ENCODE results near the gene ETS1. TPM values are rescaled to one million over a fixed set of nuclear protein-coding genes. Genes with fewer than 3 reads are reported as not detected.
A peak's percentile ranks its signal among the peaks of the same experiment; 100 is the strongest.

Gene ETS1
- total RNA-seq, 1 donor from 2014 or later: 112 TPM

DNA sequence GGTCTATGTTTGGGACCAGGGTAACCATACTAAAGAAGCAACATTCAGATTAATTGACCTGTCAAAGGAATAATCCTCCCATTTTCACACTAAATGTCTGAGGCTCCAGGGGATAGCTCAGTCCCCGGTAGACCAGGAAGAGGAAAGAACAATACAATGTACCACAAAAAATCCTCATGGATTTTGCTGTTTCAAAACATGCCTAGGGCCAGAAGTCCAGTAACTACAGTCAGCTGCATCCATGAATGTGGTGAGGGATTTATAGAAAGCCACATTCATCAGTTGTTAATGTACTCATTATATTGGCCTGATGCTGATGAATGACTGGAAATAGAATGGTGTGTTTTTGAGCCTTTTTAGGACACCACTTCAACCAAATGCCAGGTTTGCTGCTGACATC is 6.9 kb upstream of the ETS1 start:
- DNase-seq (ENCODE audit: low spot score): no peak

DNA sequence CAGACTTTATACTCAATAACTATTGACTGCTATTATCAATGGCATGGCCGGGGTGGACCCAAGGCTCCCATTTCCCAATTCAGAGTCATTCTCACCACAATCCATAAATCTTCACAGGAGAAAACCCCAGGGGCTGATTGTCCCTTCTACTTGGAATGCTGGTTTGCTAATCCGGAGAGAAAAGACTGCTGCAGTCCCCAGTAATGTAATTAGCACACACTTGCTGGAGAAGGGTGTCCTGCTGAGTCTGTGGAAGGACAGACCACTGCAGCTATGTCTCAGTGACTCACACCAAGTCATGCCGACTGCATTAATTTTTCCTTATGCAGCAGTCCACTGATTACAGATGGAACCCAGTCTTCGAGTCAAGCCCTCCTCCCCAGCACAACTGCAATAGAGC is 5.9 kb upstream of the ETS1 start:
- DNase-seq (ENCODE audit: low spot score): no peak

DNA sequence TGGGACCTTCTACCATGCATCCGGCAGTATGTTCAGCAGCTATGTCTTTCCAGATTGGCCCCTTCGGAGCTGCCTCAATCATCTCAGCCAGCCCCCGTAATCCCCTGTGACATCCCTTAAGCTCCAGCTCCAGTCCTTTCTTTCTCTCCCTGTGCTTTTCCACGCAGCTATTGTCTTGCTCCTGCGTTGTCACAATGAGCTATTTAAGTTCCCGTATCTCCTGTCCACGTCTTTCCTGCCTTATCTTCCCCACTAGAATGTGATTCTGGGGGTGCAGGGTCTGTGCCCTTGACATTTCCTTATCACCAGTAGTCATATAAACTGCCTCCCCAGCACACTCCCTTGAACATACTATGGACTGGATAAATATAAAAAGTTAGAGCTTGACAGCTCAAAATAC is 5.1 kb upstream of the ETS1 start:
- no peak for DNase-seq (ENCODE audit: low spot score)

GRCh38 chr11:128590587-128590986 is 3.2 kb upstream of the ETS1 start:
- no peak for DNase-seq (ENCODE audit: low spot score)

DNA sequence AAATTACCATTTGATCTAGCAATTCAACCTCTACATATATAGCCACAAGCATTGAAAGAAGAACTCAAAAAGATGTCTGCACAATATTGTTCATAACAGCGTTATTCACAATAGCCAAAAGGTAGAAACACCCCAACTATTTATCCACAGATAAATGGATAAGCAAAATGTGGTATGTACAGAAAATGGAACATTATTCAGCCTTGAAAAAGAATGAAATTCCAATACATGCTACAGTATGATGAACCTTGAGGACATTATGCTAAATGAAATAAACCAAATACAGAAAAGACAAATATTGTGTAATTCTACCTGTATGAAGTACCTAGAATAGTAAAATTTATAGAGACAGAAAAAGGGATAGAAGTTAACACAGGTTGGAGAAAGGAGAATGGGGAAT is 2.6 kb upstream of the ETS1 start:
- DNase-seq (ENCODE audit: low spot score): no peak

- DNase-seq (ENCODE audit: low spot score): no peak
Observed at GRCh38 chr11:128588093-128588492, 735 bp upstream of the ETS1 start.

GRCh38 chr11:128586689-128587088 is 669 bp downstream of the ETS1 start:
- DNase-seq (ENCODE audit: low spot score): no peak

DNA sequence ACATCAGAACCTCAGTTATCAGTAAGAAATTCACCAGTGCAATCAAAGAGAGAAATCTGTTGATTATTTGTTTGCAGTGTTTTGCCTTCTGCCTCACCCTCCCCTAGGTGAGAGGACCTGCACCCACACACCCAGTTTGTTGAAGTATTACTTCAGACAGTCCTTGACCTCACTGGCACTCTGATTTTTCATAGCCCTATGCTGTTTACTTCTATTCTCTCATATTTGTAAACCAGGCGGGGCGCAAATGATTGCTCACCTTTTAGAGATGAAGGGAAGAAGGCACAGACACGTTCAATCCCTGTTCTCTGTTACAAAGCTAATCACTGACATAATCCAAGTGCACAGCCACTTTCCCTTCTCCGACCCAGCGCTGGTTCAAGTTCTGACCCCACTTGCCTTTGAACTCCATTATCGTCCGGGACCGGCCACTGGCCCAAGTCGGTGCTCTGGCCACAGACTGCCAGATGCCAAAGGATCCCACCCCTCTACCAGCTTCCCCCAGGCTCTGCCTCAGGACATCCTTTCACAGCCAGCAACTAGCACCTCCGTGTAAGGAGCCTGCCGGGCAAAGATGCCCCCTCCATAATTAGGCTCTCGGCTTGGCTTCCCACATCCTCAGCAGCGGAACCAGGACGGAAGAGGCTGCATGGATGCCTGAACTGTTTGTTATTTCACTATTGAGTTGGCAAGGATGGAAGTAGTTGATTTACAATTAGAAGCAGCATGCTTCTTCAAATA is 1.7 kb downstream of the ETS1 start:
- no peak for DNase-seq (ENCODE audit: low spot score)

GRCh38 chr11:128584253-128584652 is 3.1 kb downstream of the ETS1 start:
- DNase-seq (ENCODE audit: low spot score): no peak

DNA sequence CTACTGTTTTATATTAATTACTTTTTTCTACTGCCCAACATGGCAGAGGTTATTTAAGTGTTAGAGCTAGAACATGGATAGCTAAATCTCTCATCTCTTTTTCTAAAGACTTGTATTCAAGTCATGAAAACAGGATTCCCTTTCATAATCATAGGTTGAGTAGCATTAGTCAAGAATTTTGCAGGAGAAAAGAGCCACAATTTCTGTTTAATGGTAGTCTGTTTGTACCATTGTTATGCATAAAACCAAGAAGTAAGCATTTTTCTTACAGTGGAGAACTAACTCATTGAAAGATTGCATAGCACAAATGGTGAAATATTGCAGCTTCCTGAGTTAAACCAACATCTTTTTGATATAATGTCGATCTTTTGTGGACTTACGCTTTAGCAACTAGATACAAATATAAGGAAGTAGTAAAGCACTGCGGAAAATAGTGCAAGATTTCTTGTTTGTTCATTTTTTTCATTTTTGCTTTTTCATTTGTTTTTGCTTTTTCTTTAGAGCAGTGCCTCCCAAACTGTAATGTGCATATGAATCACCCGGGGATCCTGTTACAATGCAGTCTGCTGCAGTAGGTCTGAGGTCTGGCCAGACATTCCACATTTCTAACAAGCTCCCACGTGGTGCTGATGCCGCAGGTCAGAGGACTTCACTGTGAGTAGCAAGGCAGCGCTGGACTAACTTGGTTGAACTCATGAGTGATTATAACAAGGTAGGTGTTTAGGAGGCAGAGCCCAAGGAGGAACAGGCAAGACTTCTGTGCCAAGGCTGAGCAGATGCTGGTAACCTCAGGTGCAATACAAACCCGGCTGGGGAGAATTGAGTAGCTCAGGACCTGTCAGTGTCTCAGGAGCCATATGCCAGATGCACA is 4.6 kb downstream of the ETS1 start:
- peak; percentile 65 for DNase-seq (ENCODE audit: low spot score)

DNA sequence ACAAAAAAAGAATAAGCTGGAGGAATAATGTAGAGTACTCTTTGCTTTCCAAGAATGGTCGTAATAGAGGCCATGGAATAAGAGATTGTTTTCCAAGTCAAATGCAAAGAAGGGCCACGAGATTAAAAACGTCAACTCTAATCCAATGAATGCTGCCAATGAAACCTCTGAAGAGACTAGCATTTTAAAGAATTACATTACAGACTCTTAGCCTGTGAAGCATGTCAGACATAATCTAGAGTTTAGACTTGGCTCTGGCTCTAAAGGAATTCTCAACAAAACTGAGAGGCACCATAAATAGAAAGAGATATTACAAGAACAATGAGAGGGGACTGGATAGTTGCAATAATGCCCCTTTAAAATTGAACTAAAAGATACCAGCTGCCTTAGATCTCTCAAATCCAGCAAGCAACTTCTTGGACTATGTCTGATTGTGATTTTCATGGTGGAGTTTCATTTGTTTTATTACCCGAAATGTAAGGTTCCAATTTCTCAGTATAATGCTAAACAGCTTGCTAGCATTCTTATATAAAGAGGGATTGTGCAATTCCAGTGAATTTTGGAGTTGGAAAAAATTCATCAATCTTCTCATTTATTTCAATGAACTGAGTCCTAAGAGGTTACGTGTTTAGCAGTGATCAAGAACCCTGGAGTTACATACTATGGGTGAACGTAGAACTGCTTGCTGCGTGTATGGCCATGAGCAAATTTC is 5.6 kb downstream of the ETS1 start:
- no peak for DNase-seq (ENCODE audit: low spot score)

DNA sequence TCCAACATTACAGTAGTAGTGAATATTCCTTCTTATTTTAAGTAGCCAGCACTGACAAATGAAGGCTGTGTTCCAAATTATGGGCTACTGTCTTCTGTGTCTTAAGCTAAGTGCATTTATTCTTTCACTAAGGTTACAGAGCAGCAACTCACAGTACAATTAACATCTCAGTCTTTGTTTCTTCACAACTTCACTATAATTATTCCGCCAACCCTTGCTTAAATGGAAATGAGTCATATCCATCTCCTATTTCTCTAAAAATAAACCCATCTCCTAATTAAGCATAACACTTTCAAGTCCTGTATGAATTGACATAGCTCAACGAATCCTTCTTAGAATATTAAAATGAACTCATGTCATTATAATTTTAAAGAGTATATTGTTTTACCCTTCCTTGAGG is 6.7 kb downstream of the ETS1 start:
- no peak for DNase-seq (ENCODE audit: low spot score)

DNA sequence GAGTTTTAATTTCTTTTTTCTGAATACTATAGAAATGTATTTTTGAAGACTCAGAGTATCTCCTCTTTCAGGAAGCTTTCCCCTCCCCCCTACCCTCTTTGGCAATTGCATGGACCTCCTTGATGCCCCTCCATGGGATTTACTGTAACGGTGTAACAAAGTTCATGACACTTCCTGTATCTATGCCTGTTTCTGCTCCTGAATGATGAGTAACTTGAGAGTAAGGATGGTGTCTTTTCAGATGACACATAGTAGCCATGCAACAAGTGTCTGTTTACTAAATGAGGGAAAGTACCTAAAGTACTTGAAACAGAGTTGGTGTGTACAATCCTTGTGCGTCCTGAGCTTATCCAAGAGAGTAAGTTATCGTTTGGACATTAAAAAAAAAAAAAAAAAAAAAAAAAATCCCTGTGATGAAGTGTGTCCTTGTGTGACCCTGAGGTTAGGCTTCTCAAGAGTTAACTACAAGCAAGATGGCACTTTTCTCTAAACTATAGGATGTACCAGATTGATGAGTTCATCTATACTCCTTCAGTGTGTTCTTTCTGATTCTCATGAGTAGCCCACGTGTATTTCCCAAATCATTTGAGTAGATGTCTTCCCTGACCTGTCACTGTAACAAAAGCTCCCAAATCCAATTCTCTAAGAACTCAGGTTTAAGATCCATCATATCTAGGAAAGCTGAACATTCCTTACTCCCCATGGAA is 7.4 kb downstream of the ETS1 start:
- no peak for DNase-seq (ENCODE audit: low spot score)

DNA sequence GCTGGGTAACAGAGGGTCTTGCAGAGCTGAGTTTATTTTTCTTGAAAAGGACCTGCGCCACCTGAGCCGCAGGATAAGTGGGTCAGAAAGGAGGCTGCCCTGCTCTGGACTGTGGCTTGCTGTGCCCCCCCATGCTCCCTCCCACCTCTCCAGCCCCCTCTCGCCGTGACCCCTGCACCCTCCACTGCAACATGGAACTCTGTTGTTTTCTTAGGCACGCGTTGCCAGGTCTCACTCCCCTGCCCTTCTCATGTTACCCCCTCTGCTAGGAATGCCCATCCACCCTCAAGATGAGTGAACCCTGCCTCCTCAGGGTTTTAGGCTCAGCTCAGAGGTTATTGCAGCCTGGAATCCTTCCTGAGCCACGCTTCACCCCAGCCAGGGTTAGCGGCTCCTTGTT is 10.8 kb downstream of the ETS1 start:
- no peak for DNase-seq (ENCODE audit: low spot score)

GRCh38 chr11:128575961-128576350 is 11.4 kb downstream of the ETS1 start:
- no peak for DNase-seq (ENCODE audit: low spot score)

DNA sequence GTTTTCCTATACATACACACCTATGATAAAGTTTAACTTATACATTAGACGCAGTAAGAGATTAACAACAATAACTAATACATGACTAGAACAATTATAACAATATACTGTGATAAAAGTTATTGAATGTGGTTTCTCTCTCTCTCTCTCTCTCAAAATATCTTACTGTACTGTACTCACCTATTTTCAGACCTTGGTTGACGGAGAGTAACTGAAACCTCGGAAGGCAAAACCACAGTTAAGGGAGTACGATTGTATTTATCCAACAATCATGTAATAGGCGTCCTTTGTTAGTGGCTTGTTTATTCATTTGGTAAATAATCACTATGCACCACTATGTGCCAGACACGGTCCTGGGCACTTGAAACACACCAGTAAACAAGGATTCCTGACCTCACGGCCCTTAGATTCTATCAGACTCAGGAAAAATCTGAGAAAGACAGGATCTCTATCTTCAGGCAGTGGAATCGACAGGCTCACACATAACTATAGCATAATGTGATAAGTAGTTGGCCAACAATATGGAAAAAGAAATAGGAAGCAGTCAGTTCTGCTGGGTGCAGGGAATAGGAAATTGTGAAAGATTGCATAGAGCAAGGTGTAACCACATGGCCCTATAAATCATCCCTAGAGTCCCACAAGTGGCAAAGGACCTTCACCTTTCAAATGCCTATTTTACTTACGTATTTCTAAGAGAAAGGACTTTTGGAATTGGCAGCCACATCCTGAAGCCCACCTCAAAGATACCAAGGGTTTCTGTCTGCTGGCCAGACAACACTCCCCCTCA is 12.0 kb downstream of the ETS1 start:
- no peak for DNase-seq (ENCODE audit: low spot score)

GRCh38 chr11:128574576-128575011 is 12.8 kb downstream of the ETS1 start:
- no peak for DNase-seq (ENCODE audit: low spot score)

DNA sequence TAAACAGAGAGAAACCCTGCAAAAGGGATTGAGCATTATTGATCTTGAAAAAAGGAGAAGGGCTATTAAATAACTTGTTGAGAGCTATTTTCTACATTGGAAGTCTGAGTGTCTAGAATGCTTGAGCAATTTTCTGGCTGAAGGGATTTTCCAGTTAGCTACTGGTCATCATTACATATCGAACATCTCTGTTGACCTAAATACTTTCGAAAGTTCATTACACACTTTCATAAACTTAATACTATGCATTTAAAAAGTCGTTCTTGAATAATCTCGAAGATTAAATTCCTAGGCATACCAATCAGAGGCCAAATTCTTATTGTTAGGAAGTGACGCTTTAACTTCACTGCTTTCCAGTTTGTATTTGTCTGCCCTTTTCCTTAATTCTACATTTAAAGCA is 13.7 kb downstream of the ETS1 start:
- DNase-seq (ENCODE audit: low spot score): no peak

GRCh38 chr11:128572965-128573364 is 14.4 kb downstream of the ETS1 start:
- no peak for DNase-seq (ENCODE audit: low spot score)

DNA sequence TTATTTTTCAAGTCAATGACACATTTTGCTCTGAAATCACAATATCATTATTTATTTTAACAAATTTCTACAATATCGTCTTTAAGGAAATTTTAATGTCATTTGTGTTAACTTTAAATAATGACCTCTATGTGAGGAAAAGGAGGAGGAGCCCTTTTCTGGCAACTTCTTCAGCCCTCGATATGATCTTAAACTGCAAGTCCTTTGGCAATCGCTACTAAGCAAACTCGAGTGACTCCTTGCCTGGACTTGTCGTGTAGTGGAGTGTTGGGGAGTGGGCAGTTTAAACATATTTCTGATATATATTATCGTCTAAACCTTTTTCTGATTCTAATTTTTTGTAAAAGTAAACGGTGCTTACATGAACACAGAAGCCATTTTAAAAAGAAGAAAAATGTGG is 16.7 kb downstream of the ETS1 start:
- DNase-seq (ENCODE audit: low spot score): no peak

DNA sequence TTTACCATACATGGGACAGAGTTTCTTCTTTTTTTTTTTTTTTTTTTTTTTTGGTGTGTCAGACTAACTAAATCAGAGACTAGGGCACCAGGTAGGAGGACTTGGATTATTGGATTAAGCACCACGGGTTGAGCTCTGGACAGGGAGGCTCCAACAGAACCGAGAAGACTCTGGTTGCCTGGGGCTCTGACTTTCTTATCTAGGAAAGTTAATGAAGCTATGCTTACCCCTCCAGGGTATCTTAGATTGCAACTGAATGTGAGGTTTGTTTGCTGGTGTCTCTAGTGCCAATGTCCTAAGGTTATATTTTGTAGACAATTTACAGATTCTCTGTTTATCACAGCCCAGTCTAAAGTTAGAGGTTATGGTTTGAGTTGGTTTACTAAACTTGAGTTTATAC is 18.1 kb downstream of the ETS1 start:
- DNase-seq (ENCODE audit: low spot score): no peak

Data from ureter (tissue), 1 donor.